BE2C (cell line): ENCODE results near the gene CEP131.

Experiments
- DNase-seq: peaks from one replicate; pipeline ENCODE4 v3.0.0-alpha.2; 2020
- H3K27me3 ChIP-seq: fragments of 250-450 bp; sonication (Bioruptor Pico); 2 replicates; pipeline ENCODE4 v1.5.1; 2020; ENCODE audit warnings: mild to moderate bottlenecking
- H3K36me3 ChIP-seq: fragments of 250-450 bp; sonication (Bioruptor Pico); 2 replicates; pipeline ENCODE4 v1.5.1; 2020; ENCODE audit warnings: mild to moderate bottlenecking
- H3K4me1 ChIP-seq: fragments of 250-450 bp; sonication (Bioruptor Pico); 2 replicates; pipeline ENCODE4 v1.5.1; 2020
- H3K4me3 ChIP-seq: 2 replicates; pipeline ENCODE4 v1.5.1; 2011; ENCODE audit warnings: low read depth, low read length
- H3K9me3 ChIP-seq: fragments of 250-450 bp; sonication (Bioruptor Pico); 2 replicates; pipeline ENCODE4 v1.5.1; 2020
- CTCF ChIP-seq: IDR thresholded peaks from 2 replicates; pipeline ENCODE4 v1.5.1; 2012; ENCODE audit warnings: mild to moderate bottlenecking, low read depth, low read length

The CEP131 gene

GRCh38 chr17:81140695-81141094 is 82.1 kb downstream of the CEP131 start:
- DNase-seq, result no peak
- Histone ChIP-seq H3K27me3 (no peaks in the 10 kb centered on the region), H3K9me3 (no peaks in the 10 kb centered on the region), H3K4me1 (no peaks in the 10 kb centered on the region; the same call in 1 of the 2 replicates), H3K36me3 (no peaks in the 10 kb centered on the region), H3K4me3 (no peak overlapping the region)
- TF ChIP-seq CTCF, result no peak

- no peaks in the 10 kb centered on the region for H3K36me3 ChIP-seq
- TF ChIP-seq CTCF, result no peak
- H3K27me3 ChIP-seq, result no peaks in the 10 kb centered on the region
- H3K4me3 ChIP-seq, result no peak overlapping the region
- DNase-seq, result no peak
- H3K9me3 ChIP-seq, result no peaks in the 10 kb centered on the region
- H3K4me1 ChIP-seq, result no peaks in the 10 kb centered on the region; the same call in 1 of the 2 replicates
These were observed 82.7 kb downstream of the CEP131 start for GRCh38 chr17:81140018-81140417.
